Mammary epithelial cell (primary cell): ENCODE results near the gene UBAP2.

Source experiments
- CTCF ChIP-seq, 2 donors: IDR thresholded peaks in 1 of 2; conservative IDR thresholded peaks in 1 of 2; 2 replicates each; pipeline ENCODE4 v1.5.1; 2011 to 2012; ENCODE audit warnings: inconsistent platforms in 2 of 2, low read length in 2 of 2, mild to moderate bottlenecking in 2 of 2, control low read depth in 1 of 2, low read depth in 1 of 2; ENCODE audit not compliant: insufficient read depth in 1 of 2; ENCODE audit errors: extremely low read depth in 1 of 2
- EZH2 ChIP-seq: IDR thresholded peaks from 2 replicates; pipeline ENCODE4 v1.6.1; 2012; ENCODE audit warnings: low read length, inconsistent platforms, borderline replicate concordance

- TF ChIP-seq CTCF (conservative IDR thresholded peaks at IDR 0.05 in 1 of 2, IDR thresholded peaks at IDR 0.05 in 1 of 2; ENCODE audit: extremely low read depth in 1 of 2, insufficient read depth in 1 of 2, low read depth in 1 of 2, low read length in 2 of 2) (no peak), EZH2 (no peak)
Measured at GRCh38 chr9:33946779-33947535, 101.7 kb downstream of the UBAP2 start.
